Ammon's horn (tissue), 1 donor: ENCODE results near the gene STIM1.

ENCODE experiments used
- DNase-seq: peaks from one replicate; pipeline ENCODE4 v3.0.0-alpha.2; 2016; ENCODE audit warnings: low spot score

Gene STIM1

DNA sequence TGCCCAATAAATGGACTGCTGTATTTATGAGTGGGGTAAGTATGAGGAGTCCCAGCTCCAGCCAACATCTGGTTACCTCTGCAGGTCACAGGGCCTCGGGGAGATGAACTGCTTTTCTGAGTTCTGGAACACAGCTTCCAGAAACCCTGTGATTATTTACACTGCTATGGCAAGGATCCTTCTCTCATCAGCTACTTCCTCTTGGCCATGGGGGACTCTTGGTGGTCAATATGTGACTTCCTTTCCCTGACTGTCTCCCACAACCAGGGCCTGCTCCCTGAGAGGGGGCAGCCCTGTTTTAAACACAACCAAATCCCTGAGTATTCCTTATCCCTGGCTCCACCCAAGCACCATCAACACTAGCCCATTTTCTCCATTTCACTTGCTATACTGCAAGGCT is 24.7 kb upstream of the STIM1 start:
- DNase-seq = no peak

DNA sequence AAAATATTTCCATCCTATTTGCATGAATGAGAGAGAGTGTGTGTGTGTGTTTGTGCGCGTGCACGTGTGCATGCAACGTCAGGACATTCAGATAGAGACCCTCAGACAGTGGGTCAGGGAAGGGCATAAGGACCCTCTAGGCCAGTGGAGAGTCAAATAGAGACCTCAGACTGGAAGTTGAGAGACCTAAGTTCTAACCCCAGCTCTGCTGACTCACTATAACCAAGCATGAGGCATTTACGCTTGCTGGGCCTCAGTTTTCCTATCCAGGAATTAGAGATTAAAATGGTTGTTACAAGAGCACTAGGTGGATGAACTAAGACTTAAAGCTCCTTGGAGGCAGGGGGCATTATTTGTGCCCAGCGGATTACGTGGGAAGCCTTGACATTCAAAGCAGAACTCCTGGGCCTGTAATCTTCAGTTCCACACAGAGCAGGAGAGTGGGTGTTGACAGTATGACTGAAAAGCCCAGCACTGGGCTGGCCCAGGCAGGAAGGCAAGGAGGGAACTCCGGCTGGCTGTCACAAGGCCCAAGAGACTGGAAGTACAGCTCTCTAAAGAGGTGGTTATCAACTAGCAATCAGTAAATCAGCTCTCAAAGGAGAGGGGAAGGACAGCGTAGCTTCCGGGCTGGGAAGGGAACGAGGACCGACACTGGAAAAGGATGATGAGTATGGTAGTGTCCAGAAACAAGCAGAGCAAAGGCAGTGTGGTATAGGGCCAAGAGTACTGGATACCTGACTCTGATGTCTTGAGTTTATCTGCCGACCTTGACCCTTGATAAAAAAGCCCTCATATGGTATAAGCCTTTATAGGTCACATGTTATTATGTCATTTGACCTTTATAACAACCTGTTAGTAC is 23.9 kb upstream of the STIM1 start:
- DNase-seq = no peak

DNA sequence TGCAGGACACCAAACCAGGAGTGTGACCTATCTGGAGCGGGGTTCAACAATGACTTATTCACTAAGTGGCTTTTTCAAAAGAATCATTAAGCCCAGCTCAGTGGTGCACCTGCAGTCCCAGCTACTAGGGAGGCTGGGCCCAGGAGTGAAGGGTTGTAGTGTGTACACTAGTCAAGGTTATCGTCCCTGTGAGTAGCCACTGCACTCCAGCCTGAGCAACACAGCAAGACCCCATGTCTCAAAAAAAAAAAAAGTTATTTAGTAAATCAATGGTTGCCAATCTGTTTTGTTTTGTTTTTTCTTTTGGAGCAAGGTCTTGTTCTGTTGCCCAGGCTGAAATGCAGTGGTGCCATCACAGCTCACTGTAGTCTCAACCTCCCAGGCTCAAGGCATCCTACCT is 22.6 kb upstream of the STIM1 start:
- DNase-seq = no peak

DNA sequence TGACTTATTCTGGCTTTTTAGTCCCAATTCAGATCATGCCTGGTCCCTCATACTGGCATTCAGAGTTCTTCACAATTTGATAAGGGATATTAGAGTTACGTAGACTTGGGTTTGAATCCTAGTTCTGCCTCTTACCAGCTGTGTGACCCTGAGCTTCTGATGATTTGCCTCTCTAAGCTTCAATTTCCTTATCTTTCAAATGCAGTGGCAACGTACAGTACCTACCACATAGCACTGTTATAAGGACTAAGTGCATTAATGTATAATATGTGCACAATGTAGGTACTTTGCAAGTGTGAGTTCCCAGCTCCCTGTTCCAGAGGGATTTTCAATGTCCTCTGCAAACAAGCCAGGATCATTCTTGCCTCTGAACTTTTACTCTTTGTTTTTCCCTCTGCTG is 22.0 kb upstream of the STIM1 start:
- DNase-seq = no peak

DNA sequence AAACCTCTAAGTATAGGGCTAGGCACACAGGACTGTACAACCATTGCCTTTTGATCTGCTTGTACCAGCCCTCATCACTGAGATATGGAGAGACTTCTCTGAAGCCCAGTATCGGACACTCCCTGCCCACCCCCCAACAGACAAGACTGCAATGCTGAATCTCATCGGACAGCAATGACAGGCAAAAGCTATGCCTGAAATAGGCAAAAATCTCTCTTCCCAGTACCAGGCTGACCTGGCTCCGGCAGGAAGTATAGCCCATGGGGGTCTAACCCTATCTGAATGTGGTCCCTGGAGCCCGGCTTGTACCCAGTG is 21.2 kb upstream of the STIM1 start:
- DNase-seq = no peak

DNA sequence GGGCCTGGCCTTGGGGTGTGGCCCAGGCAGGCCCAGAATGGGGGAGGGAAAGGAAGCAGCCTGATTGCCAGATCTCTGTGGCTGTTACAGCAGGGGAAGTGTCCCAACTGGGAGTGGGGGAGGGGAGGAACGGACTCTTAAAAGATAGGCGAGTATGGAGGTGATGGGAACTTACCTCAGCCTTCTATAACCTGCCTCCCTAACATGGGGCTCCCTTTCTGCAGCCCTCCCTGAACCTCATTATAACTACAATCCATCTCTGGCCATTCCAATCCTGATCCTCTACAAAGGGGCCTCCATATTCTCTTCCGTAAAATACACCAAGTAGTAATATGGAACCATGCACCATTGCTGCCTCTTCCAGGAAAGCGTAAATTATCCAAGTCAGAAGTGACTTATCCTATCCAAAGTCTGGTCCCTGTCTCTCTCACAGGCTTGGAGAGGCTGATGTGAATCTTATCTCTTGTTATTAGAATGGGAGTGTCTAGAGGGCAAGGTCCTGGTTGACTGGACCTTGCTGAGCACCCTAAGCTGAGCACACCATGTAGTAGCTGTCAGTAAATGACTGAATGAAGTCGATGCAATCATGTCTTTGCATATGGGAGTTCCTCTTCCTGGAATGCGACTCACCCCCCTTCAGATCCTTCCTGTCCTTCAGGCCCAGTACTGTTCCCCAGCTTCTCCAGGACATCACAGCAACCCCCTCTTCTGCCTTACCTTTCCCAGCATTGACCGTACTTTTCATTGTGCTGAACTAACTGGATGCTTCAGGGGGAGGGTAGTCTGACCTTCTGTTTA is 20.6 kb upstream of the STIM1 start:
- DNase-seq = peak; percentile 67

DNA sequence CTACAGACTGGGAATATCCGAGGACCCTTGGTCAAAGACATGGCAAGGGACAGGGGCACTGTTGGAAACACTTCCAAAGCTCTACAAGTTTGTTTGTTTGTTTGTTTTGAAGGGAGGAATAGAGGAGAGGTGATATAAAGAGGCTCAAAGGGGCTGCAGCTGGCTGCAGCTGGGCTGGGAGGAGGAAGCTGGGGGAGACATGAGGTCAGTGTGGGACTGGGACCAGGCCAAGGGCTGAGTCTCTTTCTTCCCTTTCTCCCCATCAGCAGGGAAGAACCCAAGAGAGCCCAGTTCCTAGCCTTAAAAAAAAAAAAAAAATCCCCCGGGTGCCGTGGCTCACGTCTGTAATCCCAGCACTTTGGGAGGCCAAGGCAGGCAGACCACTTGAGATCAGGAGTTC is 19.7 kb upstream of the STIM1 start:
- peak; percentile 82 for DNase-seq

DNA sequence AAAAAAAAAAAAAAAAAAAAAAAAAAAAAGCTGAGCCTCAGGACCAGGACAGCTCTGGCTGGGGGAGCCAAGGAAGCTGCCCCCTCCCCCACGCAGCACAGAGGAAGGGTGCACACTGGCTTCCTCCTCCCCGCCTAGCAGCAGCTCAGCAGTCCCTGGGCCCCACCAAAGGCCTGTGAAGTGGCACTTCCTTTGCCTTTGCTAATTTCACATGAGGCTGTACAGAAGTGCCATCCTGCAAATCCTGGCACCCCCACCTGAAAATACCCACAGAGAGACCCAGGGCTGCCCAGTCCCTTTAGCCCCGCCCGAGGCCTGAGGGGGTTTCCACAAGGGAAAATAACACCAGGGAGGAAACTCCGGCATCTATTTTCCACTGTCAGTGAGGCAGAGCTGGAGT is 18.6 kb upstream of the STIM1 start:
- peak; percentile 71 for DNase-seq

DNA sequence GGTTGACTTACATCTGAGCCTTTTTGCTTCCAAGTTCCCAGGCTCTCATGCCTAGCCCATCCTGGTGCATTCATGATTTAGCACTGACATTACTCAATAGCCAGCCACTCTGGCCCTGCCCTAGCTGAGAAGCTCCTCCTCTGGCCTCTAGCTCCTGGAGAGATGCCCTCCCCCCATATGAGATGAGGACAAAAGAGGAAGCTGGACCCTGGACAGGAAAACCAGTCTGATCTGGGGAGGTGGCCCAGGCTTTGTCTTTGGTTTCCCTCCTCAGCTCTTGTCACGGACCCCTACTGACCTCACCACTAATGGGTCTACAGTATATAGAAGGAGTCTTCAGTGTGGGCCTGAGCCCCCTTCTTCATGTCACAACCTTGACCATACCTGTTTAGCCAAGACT is 17.7 kb upstream of the STIM1 start:
- DNase-seq = peak; percentile 76

DNA sequence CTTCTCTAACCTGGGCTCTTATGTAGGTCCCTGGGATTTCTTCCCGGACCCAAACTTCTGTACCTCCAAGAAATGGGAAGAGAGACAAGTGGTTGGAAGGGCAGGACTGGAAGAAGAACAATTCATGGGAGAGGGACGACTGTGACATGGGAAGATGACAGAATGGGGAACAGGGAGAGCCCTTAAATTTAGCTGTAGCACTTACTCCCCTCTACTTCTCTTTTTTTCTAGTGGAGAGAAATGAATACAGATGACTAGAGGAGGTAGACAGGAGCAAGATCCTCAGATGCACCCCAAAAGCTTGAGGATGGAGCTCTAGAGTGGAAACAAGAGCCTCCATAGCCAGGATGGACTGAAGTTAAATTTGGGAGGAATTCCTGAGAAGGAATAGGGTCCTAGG is 17.0 kb upstream of the STIM1 start:
- no peak for DNase-seq

DNA sequence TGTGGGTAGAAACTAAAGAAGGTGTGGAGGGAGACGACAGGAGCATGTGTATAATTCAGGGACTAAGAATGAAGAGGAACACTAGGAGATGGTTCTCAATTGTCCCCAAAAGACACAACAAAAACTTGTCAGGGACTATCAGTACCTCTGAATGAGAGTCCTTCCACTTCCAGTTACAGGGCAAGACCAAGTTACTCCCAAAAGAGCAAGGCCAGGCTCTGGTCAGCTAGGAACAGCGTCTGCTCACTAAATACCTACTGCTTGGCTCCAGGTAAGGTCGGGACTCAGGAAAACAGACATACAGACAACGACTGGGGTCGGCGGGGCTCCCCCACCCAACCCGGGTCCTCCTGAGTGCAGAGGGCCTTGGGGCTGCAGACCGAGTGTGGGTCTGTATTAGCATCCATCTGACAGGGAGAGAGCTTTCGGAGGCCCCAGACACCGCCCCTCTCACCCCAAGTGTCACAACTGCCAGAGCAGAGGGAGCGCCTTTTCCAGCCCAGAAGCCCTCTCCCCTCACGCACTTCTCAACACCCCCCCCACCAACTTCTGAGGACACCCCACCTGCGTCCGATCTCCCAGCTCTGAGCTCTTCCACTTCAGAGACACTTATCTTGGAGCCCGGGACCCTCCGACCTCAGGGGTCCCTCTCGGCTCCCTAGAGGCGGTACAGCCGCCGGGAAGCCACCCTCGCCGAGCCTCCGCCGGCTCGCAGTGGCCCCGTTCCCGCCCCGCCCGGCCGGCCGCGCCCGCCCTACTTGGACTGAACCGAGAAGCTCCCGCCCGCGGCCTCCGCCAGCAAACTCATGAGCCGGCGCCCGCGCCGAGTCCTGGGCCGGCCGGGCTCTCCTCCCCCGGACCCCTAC is 15.2 kb upstream of the STIM1 start:
- DNase-seq = no peak

DNA sequence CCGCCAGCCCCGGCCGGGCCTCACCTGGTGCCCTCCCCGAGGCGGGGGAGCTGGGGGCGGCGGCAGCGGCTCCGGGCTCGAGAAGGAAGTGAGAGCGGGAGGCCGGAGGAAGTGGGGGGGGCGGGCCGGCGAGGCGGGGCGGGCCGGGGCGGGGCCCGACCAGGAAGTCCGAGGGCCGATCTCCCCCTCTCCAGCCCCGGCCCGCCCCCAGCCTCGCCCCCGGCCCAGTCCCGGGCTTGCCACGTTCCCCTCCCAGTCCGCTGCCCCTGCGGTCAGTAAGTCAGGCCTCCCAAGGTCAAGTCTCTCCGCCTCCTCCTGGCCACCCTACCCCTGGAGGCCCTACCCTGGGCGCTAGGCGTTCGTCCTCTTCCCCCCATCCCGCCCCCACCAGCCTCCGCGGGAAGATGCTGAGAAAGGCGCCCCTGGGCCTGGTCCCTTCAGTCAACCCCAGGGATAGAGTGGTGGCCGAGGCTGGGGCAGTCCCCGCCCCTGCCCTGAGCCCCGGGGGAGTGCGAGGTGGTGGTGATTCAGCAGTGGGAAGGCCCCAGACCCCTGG is 14.5 kb upstream of the STIM1 start, which contains the start of gene RHOG:
TSS of gene RHOG (minus strand) at position 90 of the 556 bp plus-strand sequence. CDS start 12,821 bp downstream, outside the sequence.
- DNase-seq = peak; percentile 82

DNA sequence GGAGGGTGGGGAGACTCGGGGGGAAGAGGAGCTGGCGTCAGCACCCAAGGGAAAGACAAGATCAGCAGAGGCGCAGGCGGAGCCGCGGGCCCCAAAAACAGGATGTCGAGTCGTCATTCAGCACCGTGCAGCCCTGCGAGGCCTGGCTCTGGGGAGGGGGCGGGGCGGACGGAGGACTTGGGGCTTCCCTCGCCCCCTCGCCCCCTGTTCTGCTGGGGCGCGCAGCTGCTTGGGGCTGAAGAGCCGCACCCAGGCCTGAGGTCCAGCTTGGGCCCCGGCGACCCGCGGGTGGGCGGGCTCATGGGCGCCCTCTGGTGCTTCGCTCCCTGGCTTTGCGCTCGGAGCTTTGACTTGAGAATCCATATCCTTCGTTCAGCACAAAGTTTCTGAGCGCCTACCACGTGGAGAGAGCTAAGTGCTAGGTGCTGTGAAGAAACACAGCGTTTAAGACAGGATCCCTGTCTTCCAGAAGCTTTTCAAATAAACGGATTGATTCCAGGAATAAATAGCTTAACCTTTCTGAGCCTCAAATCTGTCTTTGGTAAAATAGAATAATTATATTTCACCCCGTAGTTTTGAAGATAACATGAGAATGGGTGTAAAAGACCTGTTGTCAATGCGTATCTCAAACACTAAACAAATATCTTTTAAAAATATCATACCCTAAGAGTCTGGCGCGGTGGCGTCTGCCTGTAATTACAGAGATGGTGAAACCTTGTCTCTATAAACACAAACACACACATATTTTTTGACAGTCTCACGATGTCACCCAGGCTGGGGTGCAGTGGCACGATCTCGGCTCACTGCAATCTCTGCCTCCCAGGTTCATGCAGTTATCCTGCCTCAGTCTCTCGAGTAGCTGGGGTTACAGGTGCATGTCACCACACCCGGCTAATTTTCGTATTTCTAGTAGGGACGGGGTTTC is 13.8 kb upstream of the STIM1 start:
- DNase-seq = peak; percentile 88

DNA sequence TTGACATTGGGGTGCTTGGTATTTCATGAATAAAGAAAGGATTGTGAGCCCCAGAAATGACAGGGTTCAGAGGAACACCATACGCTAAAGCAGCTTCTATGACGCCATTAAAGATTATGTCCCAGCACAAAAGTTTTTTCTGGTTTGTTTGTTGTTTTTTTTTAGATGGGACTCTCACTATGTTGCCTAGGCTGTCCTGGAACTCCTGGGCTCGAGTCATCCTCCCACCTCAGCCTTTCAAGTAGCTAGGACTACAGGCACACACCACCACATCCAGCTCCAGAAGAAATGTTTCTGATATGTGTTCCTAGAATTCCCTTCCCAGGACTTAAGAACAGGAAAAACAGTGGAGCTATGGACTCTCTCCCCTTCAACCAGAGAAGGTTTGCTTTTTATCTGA is 12.1 kb upstream of the STIM1 start:
- no peak for DNase-seq

DNA sequence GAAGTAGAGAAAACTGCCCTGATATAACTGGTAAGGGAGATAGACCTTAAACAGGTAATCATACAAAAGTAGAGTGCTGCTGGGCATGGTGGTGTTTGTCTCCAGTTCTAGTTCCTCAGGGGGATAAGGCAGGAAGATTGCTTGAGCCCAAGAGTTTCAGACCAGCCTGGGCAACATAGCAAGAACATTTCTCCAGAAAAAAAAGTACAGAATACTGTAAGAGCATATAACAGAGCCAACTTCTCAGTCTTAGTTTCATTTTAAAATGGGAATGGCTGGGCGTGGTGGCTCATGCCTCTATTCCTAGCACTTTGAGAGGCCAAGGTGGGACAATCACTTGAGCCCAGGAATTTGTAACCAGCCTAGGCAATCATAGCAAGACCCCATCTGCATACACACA is 10.2 kb upstream of the STIM1 start:
- DNase-seq = no peak

DNA sequence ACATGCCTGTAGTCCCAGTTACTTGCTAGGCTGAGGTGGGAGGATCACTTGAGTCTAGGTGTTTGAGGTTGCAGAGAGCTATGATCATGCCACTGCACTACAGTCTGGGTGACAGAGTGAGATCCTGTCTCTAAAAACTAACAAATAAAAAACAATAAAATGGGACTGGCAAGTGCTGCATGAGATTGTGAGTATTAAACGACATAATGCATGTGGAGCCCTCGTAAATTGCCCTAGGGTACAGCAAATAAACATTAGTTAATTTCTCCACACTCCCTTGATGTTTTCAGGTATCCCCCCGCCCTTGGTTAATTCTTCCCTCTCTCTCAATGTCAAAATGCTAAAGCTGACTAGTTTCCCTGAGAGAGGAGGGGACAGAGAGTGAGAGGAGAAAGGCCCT is 9.8 kb upstream of the STIM1 start:
- DNase-seq = no peak

DNA sequence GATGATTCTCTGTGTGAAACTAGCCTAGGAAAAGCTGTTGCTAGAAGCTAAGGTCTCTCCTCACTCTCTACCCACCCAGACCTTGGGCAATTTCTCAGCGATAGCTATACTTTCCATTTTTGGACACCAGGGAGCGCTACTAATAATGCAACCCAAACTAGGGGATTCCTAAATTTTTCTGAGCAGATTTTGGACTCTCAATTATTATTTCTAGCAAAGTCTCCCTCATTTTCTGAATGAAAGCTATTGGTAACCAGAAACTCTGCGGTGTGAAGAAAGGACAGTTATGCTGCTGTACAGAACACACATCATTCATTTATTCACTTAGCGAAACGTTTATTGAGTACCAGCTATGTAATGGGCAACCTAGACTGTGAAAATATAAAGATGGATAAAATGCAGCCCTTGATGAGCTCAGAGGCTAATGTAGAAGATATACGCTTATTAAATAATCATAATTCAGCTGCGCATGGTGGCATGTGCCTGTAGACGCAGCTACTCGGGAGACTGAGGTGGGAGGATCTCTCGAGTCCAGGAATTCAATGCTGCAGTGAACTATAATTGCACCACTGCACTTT is 6.1 kb upstream of the STIM1 start:
- no peak for DNase-seq

DNA sequence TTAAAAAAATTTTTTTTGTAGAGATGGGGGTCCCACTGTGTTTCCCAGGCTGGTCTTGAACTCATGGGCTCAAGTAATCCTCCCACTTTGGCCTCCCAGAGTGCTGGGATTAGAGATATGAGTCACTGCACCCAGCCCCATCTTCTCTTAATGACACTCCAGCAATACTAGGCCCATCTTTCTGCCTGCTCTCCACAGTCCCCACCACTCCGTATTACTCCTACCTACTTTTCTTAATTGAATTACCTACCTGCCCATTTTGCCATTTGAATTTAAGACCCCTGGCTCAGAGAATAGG is 2.0 kb upstream of the STIM1 start:
- no peak for DNase-seq

DNA sequence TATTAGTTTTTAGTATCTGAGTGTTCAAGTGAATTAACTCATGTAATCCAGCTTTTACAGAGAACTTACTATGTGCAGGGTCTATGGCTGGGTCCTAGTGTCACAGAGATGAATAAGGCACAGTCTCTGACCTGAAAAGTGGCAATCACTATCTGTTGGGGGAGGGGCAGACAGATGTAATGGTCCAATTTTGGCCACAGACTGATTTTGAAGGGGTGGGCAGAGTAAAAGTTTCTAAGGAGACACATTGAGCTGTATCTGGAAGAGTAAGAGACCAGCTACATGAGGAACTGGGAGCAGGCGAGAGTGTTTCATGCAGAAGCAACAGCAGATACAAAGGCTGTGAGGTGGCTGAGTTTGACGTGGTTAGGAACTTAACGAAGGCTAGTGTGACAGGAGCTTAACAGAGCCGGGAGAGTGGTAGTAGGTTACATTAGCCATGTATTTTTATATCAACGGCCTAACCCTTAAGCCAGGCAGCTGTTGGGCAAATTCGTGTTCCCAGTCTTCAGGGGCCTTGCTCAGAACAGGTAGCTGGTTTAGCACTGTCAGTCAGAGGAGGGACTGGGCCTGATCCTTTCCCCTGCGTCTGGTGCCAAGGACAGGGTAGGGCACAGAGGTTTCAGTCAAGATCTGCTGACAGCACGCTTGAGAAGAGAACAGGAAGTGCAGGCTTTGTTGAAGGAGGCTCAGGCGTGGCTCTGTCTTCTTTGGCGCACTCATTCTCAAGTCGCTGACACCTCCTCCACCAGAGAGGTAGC is 1.4 kb upstream of the STIM1 start:
- no peak for DNase-seq

DNA sequence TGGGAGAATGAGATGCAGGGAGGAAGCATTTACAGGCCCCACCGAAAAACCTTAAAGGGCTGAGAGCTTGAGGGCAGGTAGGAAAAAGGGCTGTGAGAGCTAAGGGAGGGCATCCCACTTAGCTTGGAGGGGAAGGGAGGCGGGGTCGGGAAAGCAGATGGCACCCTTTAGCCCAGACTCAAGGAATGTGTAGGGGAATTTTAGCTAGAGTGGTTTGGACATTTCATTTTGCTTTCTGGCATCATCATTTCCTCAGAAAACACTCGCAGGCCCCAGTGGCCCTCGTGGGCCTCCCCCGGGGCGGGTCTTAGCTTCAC is 846 bp upstream of the STIM1 start:
- DNase-seq = no peak
